SU-DHL-6 (cell line): ENCODE results near the gene FLII.

Source experiments
- H2AFZ ChIP-seq: fragments of 200-600 bp; sonication (generic); 2 replicates; pipeline ENCODE4 v1.6.1; 2014; ENCODE audit warnings: low read depth, mild to moderate bottlenecking, moderate library complexity, mixed read lengths, antibody characterized with exemption, low read length; ENCODE audit not compliant: severe bottlenecking
- H3F3A ChIP-seq: fragments of 200-600 bp; shearing (Covaris generic); 2 replicates; pipeline ENCODE4 v1.6.0; 2016; ENCODE audit warnings: antibody characterized with exemption, mild to moderate bottlenecking; ENCODE audit not compliant: insufficient read depth
- H3K27ac ChIP-seq: fragments of 200-600 bp; sonication (generic); 2 replicates; pipeline ENCODE4 v1.5.1; 2016; ENCODE audit warnings: low read depth, mild to moderate bottlenecking, low read length, moderate library complexity, mixed read lengths
- H3K27me3 ChIP-seq: fragments of 200-600 bp; sonication (generic), shearing (Covaris generic); 2 replicates; pipeline ENCODE4 v1.6.0; 2014; ENCODE audit warnings: mild to moderate bottlenecking, low read length
- H3K36me3 ChIP-seq: fragments of 200-600 bp; sonication (generic); 2 replicates; pipeline ENCODE4 v1.6.1; 2014; ENCODE audit warnings: mild to moderate bottlenecking, low read length, mixed read lengths
- H3K4me2 ChIP-seq: fragments of 300-600, 200-600 bp; shearing (Covaris generic), sonication (generic); 2 replicates; pipeline ENCODE4 v1.6.0; 2014; ENCODE audit warnings: low read length, low read depth, mild to moderate bottlenecking; ENCODE audit not compliant: poor library complexity, severe bottlenecking
- H3K4me3 ChIP-seq: fragments of 200-600 bp; sonication (generic); 2 replicates; pipeline ENCODE4 v1.5.1; 2014; ENCODE audit warnings: antibody characterized with exemption, low read length, mild to moderate bottlenecking, mixed read lengths; ENCODE audit not compliant: insufficient read depth, poor library complexity, severe bottlenecking
- H3K79me2 ChIP-seq: fragments of 200-600 bp; sonication (generic); 2 replicates; pipeline ENCODE4 v1.6.1; 2014; ENCODE audit warnings: mild to moderate bottlenecking, low read length, moderate library complexity; ENCODE audit not compliant: insufficient read depth
- H3K9ac ChIP-seq: fragments of 200-600 bp; sonication (generic); 2 replicates; pipeline ENCODE4 v1.7.0; 2014; ENCODE audit warnings: mild to moderate bottlenecking, low read length
- H3K9me2 ChIP-seq: fragments of 200-600 bp; sonication (generic); replicated peaks from 2 replicates; pipeline ENCODE4 v1.6.1; 2014; ENCODE audit warnings: low read length; ENCODE audit not compliant: insufficient read depth
- H3K9me3 ChIP-seq: fragments of 200-600 bp; sonication (generic); 2 replicates; pipeline ENCODE4 v1.6.1; 2014; ENCODE audit warnings: low read length, mixed read lengths; ENCODE audit not compliant: insufficient read depth
- H4K20me1 ChIP-seq: fragments of 200-600 bp; sonication (generic); 2 replicates; pipeline ENCODE4 v1.6.1; 2014; ENCODE audit warnings: low read depth, mild to moderate bottlenecking, antibody characterized with exemption, low read length, moderate library complexity, mixed read lengths
- CTCF ChIP-seq: fragments of 200-600 bp; sonication (generic); IDR thresholded peaks from one replicate; pipeline ENCODE4 v1.5.1; 2017; ENCODE audit warnings: antibody characterized with exemption, mild to moderate bottlenecking, low read length, moderate library complexity; ENCODE audit not compliant: insufficient read depth, poor library complexity, severe bottlenecking
- EZH2phosphoT487 ChIP-seq: fragments of 200-600 bp; sonication (generic), shearing (Covaris generic); conservative IDR thresholded peaks from 2 replicates; pipeline ENCODE4 v1.6.1; 2018; ENCODE audit warnings: mild to moderate bottlenecking, antibody characterized with exemption, low read length, moderate library complexity, mixed read lengths

Gene FLII

GRCh38 chr17:18257268-18257981, 1.1 kb downstream of the FLII start:
- no peaks in the 10 kb centered on the region for H4K20me1 ChIP-seq
- H3K4me2 ChIP-seq = peak overlapping the region; percentile 74
- peaks cover 14% of the 10 kb centered on the region; the same call in 1 of the 2 replicates for H3K79me2 ChIP-seq
- peak overlapping the region; percentile 63 for H3K27ac ChIP-seq
- peak overlapping the region; percentile 70 for H3K4me3 ChIP-seq
- no peak for TF ChIP-seq CTCF
- no peak for TF ChIP-seq EZH2phosphoT487
- H3F3A ChIP-seq = peaks cover 6% of the 10 kb centered on the region; the same call in 1 of the 2 replicates
- H3K9me2 ChIP-seq = no peaks in the 10 kb centered on the region
- H3K9me3 ChIP-seq = no peaks in the 10 kb centered on the region
- no peaks in the 10 kb centered on the region for H3K27me3 ChIP-seq
- no peaks in the 10 kb centered on the region for H3K36me3 ChIP-seq
- H2AFZ ChIP-seq = no peak overlapping the region
- peak overlapping the region; percentile 96 for H3K9ac ChIP-seq

- no peaks in the 10 kb centered on the region for H3K9me2 ChIP-seq
- peaks cover 6% of the 10 kb centered on the region; the same call in 1 of the 2 replicates for H3F3A ChIP-seq
- peaks cover 14% of the 10 kb centered on the region; the same call in 1 of the 2 replicates for H3K79me2 ChIP-seq
- H4K20me1 ChIP-seq = no peaks in the 10 kb centered on the region
- no peaks in the 10 kb centered on the region for H3K36me3 ChIP-seq
- H2AFZ ChIP-seq = no peak overlapping the region
- no peak overlapping the region for H3K9ac ChIP-seq
- TF ChIP-seq CTCF = no peak
- no peak for TF ChIP-seq EZH2phosphoT487
- no peak overlapping the region for H3K4me3 ChIP-seq
- H3K4me2 ChIP-seq = peak overlapping the region; percentile 74
- no peak overlapping the region for H3K27ac ChIP-seq
- no peaks in the 10 kb centered on the region for H3K9me3 ChIP-seq
- no peaks in the 10 kb centered on the region for H3K27me3 ChIP-seq
These were observed 1.8 kb downstream of the FLII start for GRCh38 chr17:18256776-18257175.

- no peak overlapping the region for H3K4me2 ChIP-seq
- no peaks in the 10 kb centered on the region for H4K20me1 ChIP-seq
- H3K36me3 ChIP-seq = no peaks in the 10 kb centered on the region
- no peaks in the 10 kb centered on the region for H3K9me3 ChIP-seq
- TF ChIP-seq CTCF = no peak
- no peak for TF ChIP-seq EZH2phosphoT487
- H3F3A ChIP-seq = peaks cover 6% of the 10 kb centered on the region; the same call in 1 of the 2 replicates
- H3K27me3 ChIP-seq = no peaks in the 10 kb centered on the region
- H2AFZ ChIP-seq = no peak overlapping the region
- H3K79me2 ChIP-seq = peaks cover 14% of the 10 kb centered on the region; the same call in 1 of the 2 replicates
- H3K4me3 ChIP-seq = no peak overlapping the region
- H3K27ac ChIP-seq = no peak overlapping the region
- no peaks in the 10 kb centered on the region for H3K9me2 ChIP-seq
- no peak overlapping the region for H3K9ac ChIP-seq
These were observed 2.2 kb downstream of the FLII start for GRCh38 chr17:18256351-18256750.
